Bladder microvascular endothelial cell (primary cell): ENCODE measurements around the gene APOBEC3A. TPM values are rescaled to one million over a fixed set of nuclear protein-coding genes. Genes with fewer than 3 reads are reported as not detected.

Source experiments
- total RNA-seq: library from RNA; depleted of rRNA; stranded (reverse); fragments of >200 nt; gene quantifications from 2 replicates; pipeline ENCODE4 v1.2.3, GENCODE V29; 2014

APOBEC3A gene
- not detected in 2 replicates for total RNA-seq

GRCh38 chr22:38957046-38957770 lies at the start of gene APOBEC3A:
TSS of gene APOBEC3A (plus strand) at chr22:38957609. CDS start at chr22:38957692, 83 bp downstream.

DNA sequence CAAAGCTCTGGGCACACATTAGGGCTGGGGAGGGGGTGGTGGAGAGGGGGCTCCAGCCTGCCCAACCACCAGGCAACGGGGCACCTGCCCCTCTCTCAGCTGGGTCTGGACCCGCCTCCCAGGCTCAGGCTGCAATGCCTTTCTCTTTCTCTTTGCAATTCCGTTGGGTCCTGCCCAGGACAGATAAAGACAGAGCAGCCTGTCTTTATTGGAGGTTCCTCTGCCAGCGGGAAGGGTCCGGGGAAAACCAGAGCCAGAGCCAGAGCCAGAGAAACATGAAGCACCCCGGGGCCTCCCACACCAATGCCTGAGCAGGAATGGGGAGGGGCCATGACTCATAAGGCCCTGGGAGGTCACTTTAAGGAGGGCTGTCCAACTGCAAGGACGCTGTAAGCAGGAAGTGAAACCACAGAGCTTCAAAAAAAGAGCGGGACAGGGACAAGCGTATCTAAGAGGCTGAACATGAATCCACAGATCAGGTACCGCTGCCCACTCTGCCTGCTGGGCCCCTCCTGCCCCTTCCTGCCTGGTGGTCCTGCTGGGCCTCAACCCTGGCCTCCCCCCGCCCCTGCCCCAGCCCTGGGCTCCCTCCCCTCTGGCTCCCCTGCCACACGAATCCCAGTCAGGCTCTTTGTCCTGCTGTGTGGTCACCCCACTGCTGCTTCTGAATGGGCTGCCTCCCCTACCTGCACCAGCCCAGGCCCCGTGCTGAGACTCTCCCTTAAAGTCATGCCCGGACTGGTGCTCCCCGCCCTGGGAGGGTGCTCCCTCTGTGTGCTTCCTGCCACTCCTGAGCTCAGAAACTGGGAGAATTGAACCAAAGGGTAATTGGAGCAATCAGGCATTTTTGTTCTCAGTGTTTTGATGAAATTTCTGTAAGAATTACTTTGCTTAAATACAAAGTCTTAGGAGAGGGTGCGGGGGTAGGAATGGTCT lies 24.9 kb downstream of the APOBEC3A start, which contains the start of gene APOBEC3B:
TSS of gene APOBEC3B (plus strand) at position 356 of the 936 bp plus-strand sequence. CDS start at position 463, 107 bp downstream.

Other genes starting within 250 kb of the APOBEC3A start
- gene SUN2, start 201.6 kb upstream of the APOBEC3A start, total RNA-seq = 105 and 173 TPM in 2 replicates
- 11.7 and 15.5 TPM in 2 replicates for gene DNAL4, start 163.5 kb upstream of the APOBEC3A start, total RNA-seq
- gene NPTXR, start 113.6 kb upstream of the APOBEC3A start, total RNA-seq = 0.16 and 0.69 TPM in 2 replicates
- gene CBX6, start 85.4 kb upstream of the APOBEC3A start, total RNA-seq = 15.4 and 17.2 TPM in 2 replicates
- 0.82 and 3.6 TPM in 2 replicates for gene APOBEC3B, start 24.7 kb downstream of the APOBEC3A start, total RNA-seq
- 1.5 and 2.8 TPM in 2 replicates for gene APOBEC3C, start 56.6 kb downstream of the APOBEC3A start, total RNA-seq
- gene APOBEC3D, start 63.5 kb downstream of the APOBEC3A start, total RNA-seq = 1.1 and 2.4 TPM in 2 replicates
- gene APOBEC3F, start 83.3 kb downstream of the APOBEC3A start, total RNA-seq = 4.5 and 8.0 TPM in 2 replicates
- 4.4 and 6.0 TPM in 2 replicates for gene APOBEC3G, start 119.7 kb downstream of the APOBEC3A start, total RNA-seq
- gene APOBEC3H, start 139.6 kb downstream of the APOBEC3A start, total RNA-seq = 0.19 and 0.32 TPM in 2 replicates
- 2.4 and 8.5 TPM in 2 replicates for gene CBX7, start 195.1 kb downstream of the APOBEC3A start, total RNA-seq